Activated T-cell treated with anti-CD3 and anti-CD28 coated beads for 1 hour (primary cell): Measurements from ENCODE around the gene ABCE1.

Experiments
- DNase-seq: peaks from one replicate; pipeline ENCODE4 v3.0.0-alpha.2; 2020; ENCODE audit warnings: low read depth

Gene ABCE1

GRCh38 chr4:145177906-145178538, 79.9 kb downstream of the ABCE1 start:
- DNase-seq, result no peak

GRCh38 chr4:145178740-145179280, 80.7 kb downstream of the ABCE1 start:
- DNase-seq, result no peak
